ENCODE data around the gene SLC23A1. TPM values are rescaled to one million over a fixed set of nuclear protein-coding genes. Genes with fewer than 3 reads are reported as not detected.

Gene SLC23A1
- polyA plus RNA-seq, 4 donors, result 7.1 to 29.3 (median 12.4) TPM

DNA sequence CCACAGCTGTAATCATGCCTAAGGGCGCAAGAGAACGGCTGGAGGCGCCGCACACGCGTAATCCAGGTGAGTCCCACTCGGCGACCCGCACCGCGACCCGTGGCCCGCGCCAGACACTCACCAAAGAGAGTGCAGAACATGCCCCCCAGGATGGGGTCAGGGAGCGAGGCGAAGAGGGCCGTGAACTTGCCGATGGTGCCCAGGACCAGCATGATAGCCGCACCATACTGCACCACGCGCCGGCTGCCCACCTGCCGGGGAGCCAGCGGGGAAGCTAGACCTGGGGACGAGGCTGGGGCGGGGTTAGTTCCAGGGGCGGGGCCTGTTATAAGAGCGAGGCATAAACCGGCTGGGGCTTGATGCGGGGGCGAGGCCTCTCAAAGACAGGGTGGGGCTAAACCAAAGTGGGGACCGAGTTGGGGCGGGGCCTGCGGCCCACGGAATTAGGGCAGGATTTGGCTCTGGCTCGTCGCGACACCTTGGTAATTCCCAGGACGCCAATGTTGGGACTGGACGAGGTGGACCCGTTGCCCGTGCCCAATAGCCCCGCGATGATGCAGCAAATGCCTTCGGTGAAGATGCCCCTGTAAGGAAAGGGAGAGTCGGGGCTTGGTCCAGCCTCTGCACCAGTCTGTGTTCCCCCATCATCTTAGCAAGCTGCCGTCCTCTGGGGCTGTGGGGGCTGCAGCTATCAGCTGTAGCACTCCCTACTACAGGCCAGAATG lies 4.8 kb downstream of the SLC23A1 start:
- WGBS, 3 donors, result 74 to 84% (median 82%) methylated on average over 42 to 47 of the region's 47 CpGs
- Histone ChIP-seq H3K36me3 (ENCODE audit: control insufficient read depth in 3 of 3, insufficient read depth in 2 of 3, low read depth in 1 of 3, low read length in 3 of 3) (peaks cover 0 to 55% (median 0%) of the 10 kb centered on the region in 3 donors), H3K4me3 (ENCODE audit: low read depth in 1 of 3, low read length in 3 of 3) (no peak overlapping the region), H3K27me3 (ENCODE audit: control insufficient read depth in 3 of 3, insufficient read depth in 3 of 3, low read length in 3 of 3) (no peaks in the 10 kb centered on the region), H3K4me1 (ENCODE audit: control insufficient read depth in 3 of 3, insufficient read depth in 2 of 3, low read depth in 1 of 3, low read length in 2 of 3) (peaks cover 5 to 44% (median 6%) of the 10 kb centered on the region in 3 donors), H3K27ac (ENCODE audit: low read depth in 1 of 3, low read length in 2 of 3) (peak overlapping the region in 1 of 3 donors; percentile 2), H3K9me3 (ENCODE audit: control insufficient read depth in 2 of 2, insufficient read depth in 1 of 2, low read depth in 1 of 2, low read length in 1 of 2) (no peaks in the 10 kb centered on the region)
- DNase-seq (no peak), FAIRE-seq (no peak)

DNA sequence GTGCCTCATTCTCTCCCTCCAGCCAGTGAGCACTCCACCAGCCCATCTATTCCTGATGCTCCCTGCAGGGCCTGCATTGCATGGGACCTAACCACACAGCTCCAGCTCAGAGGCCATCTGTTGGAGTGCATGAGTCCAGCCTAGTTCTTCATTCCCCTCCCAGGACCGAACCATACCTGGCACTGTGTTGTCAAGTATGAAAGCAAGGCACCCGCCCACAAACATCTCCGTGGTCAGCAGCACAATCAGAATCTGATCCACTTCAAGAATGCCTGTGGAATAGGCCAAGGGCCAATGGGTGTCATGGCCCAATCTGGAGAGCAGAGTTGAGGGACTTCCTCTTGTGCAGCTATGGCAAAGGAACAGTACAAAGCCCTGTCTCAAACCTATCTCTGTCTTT lies 5.9 kb downstream of the SLC23A1 start:
- H3K27ac ChIP-seq (ENCODE audit: low read depth in 1 of 3, low read length in 2 of 3), result no peak overlapping the region
- H3K4me3 ChIP-seq (ENCODE audit: low read depth in 1 of 3, low read length in 3 of 3), result no peak overlapping the region
- 81 to 92% (median 86%) methylated on average over 3 of the region's 3 CpGs for WGBS, 3 donors
- H3K4me1 ChIP-seq (ENCODE audit: control insufficient read depth in 3 of 3, insufficient read depth in 2 of 3, low read depth in 1 of 3, low read length in 2 of 3), result peaks cover 0 to 38% (median 6%) of the 10 kb centered on the region in 3 donors
- DNase-seq (no peak), FAIRE-seq (no peak)
- H3K27me3 ChIP-seq (ENCODE audit: control insufficient read depth in 3 of 3, insufficient read depth in 3 of 3, low read length in 3 of 3), result no peaks in the 10 kb centered on the region
- peaks cover 0 to 57% (median under 1%) of the 10 kb centered on the region in 3 donors for H3K36me3 ChIP-seq (ENCODE audit: control insufficient read depth in 3 of 3, insufficient read depth in 2 of 3, low read depth in 1 of 3, low read length in 3 of 3)
- H3K9me3 ChIP-seq (ENCODE audit: control insufficient read depth in 2 of 2, insufficient read depth in 1 of 2, low read depth in 1 of 2, low read length in 1 of 2), result no peaks in the 10 kb centered on the region

DNA sequence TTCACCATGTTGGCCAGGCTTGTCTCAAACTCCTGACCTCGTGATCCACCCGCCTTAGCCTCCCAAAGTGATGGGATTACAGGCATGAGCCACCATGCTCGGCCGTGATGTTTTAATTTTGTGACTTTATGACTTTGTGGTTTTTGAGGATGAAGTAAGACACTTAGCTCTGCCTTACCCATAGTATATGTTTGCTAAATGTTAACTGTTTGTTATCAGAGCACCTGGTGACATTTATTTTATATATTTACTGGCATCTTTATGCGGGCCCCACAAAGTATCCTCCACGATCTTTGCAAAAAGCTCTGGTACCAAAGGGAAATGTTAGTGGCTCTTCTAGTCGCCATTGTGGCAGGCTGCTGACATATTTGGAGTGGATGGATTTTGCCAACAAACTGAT lies 6.7 kb downstream of the SLC23A1 start:
- FAIRE-seq, result no peak
- H3K4me3 ChIP-seq (ENCODE audit: low read depth in 1 of 3, low read length in 3 of 3), result no peak overlapping the region
- H3K36me3 ChIP-seq (ENCODE audit: control insufficient read depth in 3 of 3, insufficient read depth in 2 of 3, low read depth in 1 of 3, low read length in 3 of 3), result peaks cover 4 to 63% (median 5%) of the 10 kb centered on the region in 3 donors
- no peak overlapping the region for H3K27ac ChIP-seq (ENCODE audit: low read depth in 1 of 3, low read length in 2 of 3)
- H3K9me3 ChIP-seq (ENCODE audit: control insufficient read depth in 2 of 2, insufficient read depth in 1 of 2, low read depth in 1 of 2, low read length in 1 of 2), result no peaks in the 10 kb centered on the region
- no peak for DNase-seq
- H3K4me1 ChIP-seq (ENCODE audit: control insufficient read depth in 3 of 3, insufficient read depth in 2 of 3, low read depth in 1 of 3, low read length in 2 of 3), result peaks cover 0 to 30% (median 4%) of the 10 kb centered on the region in 3 donors
- 93 to 97% (median 94%) methylated on average over 7 of the region's 7 CpGs for WGBS, 3 donors
- H3K27me3 ChIP-seq (ENCODE audit: control insufficient read depth in 3 of 3, insufficient read depth in 3 of 3, low read length in 3 of 3), result no peaks in the 10 kb centered on the region

DNA sequence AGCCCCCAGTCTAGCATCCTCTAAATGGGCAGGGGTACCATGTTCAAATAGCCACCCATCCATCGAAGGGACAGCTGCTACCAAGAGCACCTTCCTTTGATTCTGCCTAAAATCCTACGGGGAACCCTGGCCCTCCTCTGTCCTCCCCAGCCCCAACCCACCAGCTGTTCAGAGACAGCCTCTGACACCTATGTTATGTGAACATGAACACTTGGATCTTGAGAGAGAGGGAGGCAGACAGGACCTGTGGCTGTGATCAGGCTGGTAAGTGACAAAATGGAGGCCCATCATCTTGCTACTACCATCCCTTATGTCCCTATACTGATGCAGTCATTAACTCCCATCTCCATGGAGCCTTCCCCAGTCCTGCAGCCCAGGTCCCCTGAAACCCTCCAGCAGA lies 8.2 kb downstream of the SLC23A1 start:
- DNase-seq (no peak), FAIRE-seq (no peak)
- peaks cover 0 to 19% (median 2%) of the 10 kb centered on the region in 3 donors for H3K4me1 ChIP-seq (ENCODE audit: control insufficient read depth in 3 of 3, insufficient read depth in 2 of 3, low read depth in 1 of 3, low read length in 2 of 3)
- 95 to 98% (median 95%) methylated on average over 2 of the region's 2 CpGs for WGBS, 3 donors
- H3K4me3 ChIP-seq (ENCODE audit: low read depth in 1 of 3, low read length in 3 of 3), result no peak overlapping the region
- peaks cover 5 to 65% (median 6%) of the 10 kb centered on the region in 3 donors for H3K36me3 ChIP-seq (ENCODE audit: control insufficient read depth in 3 of 3, insufficient read depth in 2 of 3, low read depth in 1 of 3, low read length in 3 of 3)
- H3K9me3 ChIP-seq (ENCODE audit: control insufficient read depth in 2 of 2, insufficient read depth in 1 of 2, low read depth in 1 of 2, low read length in 1 of 2), result no peaks in the 10 kb centered on the region
- no peaks in the 10 kb centered on the region for H3K27me3 ChIP-seq (ENCODE audit: control insufficient read depth in 3 of 3, insufficient read depth in 3 of 3, low read length in 3 of 3)
- H3K27ac ChIP-seq (ENCODE audit: low read depth in 1 of 3, low read length in 2 of 3), result no peak overlapping the region

DNA sequence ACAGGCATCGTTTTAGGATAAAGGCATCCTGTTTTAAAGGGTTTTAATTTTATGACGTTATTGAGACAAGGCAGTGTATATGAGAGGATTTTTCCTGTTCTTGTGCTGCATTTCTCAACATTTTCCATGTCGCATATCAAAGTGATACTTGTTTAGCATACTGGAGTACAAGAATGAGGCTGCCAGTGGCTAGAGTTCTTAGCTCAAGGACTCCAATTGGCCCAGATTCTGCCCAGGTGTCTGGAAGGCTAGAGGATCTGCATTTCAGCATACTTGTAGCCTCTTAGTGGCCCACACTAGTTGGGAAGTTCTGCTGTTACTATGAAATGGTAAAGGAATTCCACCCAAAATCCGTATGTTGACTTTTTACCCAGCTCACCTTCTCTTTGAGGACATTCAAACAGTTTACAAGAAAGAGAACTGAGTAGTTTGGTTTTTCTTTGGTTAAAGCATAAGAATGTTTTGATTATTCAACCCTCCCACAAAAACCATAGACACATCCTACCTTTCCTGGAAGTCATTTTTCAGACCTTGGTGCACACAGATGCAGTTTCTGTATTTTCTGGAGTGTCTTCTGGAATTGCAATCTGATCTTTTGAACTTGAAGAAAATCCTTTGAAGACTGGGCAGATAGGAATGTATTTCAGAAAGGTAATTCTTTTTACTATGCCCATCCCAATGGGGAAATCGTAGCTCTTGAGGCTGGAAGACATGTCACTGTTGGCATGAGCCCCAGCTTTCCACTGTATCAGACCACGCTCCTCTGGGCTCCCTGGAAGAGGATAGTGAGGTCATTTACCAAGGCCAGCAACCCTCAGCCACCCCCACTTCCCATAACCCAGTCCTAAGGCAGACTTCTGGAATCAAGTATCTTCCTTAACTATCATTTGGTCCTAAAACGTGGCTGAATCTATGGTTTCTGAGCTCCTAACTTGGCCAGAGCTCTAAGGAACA lies 11.3 kb downstream of the SLC23A1 start:
- no peaks in the 10 kb centered on the region for H3K27me3 ChIP-seq (ENCODE audit: control insufficient read depth in 3 of 3, insufficient read depth in 3 of 3, low read length in 3 of 3)
- H3K36me3 ChIP-seq (ENCODE audit: control insufficient read depth in 3 of 3, insufficient read depth in 2 of 3, low read depth in 1 of 3, low read length in 3 of 3), result peaks cover 5 to 46% (median 11%) of the 10 kb centered on the region in 3 donors
- no peaks in the 10 kb centered on the region for H3K9me3 ChIP-seq (ENCODE audit: control insufficient read depth in 2 of 2, insufficient read depth in 1 of 2, low read depth in 1 of 2, low read length in 1 of 2)
- H3K4me1 ChIP-seq (ENCODE audit: control insufficient read depth in 3 of 3, insufficient read depth in 2 of 3, low read depth in 1 of 3, low read length in 2 of 3), result peaks cover 0 to 6% (median 0%) of the 10 kb centered on the region in 3 donors
- no peak overlapping the region for H3K27ac ChIP-seq (ENCODE audit: low read depth in 1 of 3, low read length in 2 of 3)
- WGBS, 3 donors, result 78 to 86% (median 81%) methylated on average over 7 of the region's 7 CpGs
- H3K4me3 ChIP-seq (ENCODE audit: low read depth in 1 of 3, low read length in 3 of 3), result no peak overlapping the region
- no peak for FAIRE-seq
- DNase-seq, result no peak

DNA sequence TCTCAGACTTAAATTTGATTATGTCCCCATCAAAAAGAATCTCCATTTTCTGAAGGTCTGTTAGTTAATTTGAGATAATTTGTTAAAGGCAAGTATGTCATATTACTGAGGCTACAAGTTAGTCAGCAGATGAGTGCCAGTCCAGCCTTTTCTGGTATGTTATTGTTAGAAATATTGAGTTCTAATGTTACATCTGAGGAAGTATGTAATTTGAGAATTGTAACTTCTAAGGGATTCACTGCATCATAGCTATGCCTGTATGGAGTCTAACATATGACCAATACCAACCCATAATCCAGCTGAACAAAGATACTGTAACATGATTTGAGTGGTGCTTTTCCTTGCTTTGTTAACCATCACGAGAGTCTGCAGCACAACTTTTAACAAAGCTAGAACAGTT lies 13.9 kb downstream of the SLC23A1 start:
- Histone ChIP-seq H3K4me1 (ENCODE audit: control insufficient read depth in 3 of 3, insufficient read depth in 2 of 3, low read depth in 1 of 3, low read length in 2 of 3) (peaks cover 0 to 6% (median 0%) of the 10 kb centered on the region in 3 donors), H3K27me3 (ENCODE audit: control insufficient read depth in 3 of 3, insufficient read depth in 3 of 3, low read length in 3 of 3) (no peaks in the 10 kb centered on the region), H3K27ac (ENCODE audit: low read depth in 1 of 3, low read length in 2 of 3) (no peak overlapping the region), H3K4me3 (ENCODE audit: low read depth in 1 of 3, low read length in 3 of 3) (no peak overlapping the region), H3K36me3 (ENCODE audit: control insufficient read depth in 3 of 3, insufficient read depth in 2 of 3, low read depth in 1 of 3, low read length in 3 of 3) (peaks cover 8 to 54% (median 23%) of the 10 kb centered on the region in 3 donors), H3K9me3 (ENCODE audit: control insufficient read depth in 2 of 2, insufficient read depth in 1 of 2, low read depth in 1 of 2, low read length in 1 of 2) (no peaks in the 10 kb centered on the region)
- DNase-seq (no peak), FAIRE-seq (no peak)
- 89 to 95% (median 94%) methylated on average over 1 of the region's 1 CpG for whole genome bisulfite sequencing, 3 donors

DNA sequence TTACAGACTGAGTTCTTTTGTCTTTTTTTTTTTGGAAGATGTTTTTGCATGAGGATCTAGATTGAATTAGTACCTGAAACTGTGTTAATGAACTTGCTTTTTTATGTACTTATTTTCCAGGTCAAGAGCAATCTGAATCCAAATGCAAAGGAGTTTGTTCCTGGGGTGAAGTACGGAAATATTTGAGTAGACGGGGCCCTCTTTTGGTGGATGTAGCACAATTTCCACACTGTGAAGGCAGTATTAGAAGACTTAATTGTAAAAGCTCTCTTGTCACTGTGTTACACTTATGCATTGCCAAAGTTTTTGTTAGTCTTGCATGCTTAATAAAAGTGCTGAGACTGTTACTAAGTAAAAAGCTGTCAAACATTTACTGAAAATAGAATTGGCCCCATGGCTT lies 14.5 kb downstream of the SLC23A1 start:
- FAIRE-seq (no peak), DNase-seq (no peak)
- Histone ChIP-seq H3K27ac (ENCODE audit: low read depth in 1 of 3, low read length in 2 of 3) (no peak overlapping the region), H3K36me3 (ENCODE audit: control insufficient read depth in 3 of 3, insufficient read depth in 2 of 3, low read depth in 1 of 3, low read length in 3 of 3) (peaks cover 8 to 49% (median 23%) of the 10 kb centered on the region in 3 donors), H3K4me3 (ENCODE audit: low read depth in 1 of 3, low read length in 3 of 3) (no peak overlapping the region), H3K27me3 (ENCODE audit: control insufficient read depth in 3 of 3, insufficient read depth in 3 of 3, low read length in 3 of 3) (no peaks in the 10 kb centered on the region), H3K4me1 (ENCODE audit: control insufficient read depth in 3 of 3, insufficient read depth in 2 of 3, low read depth in 1 of 3, low read length in 2 of 3) (peaks cover 0 to 4% (median 0%) of the 10 kb centered on the region in 3 donors), H3K9me3 (ENCODE audit: control insufficient read depth in 2 of 2, insufficient read depth in 1 of 2, low read depth in 1 of 2, low read length in 1 of 2) (no peaks in the 10 kb centered on the region)
- WGBS, 3 donors, result 69 to 82% (median 78%) methylated on average over 2 of the region's 2 CpGs

DNA sequence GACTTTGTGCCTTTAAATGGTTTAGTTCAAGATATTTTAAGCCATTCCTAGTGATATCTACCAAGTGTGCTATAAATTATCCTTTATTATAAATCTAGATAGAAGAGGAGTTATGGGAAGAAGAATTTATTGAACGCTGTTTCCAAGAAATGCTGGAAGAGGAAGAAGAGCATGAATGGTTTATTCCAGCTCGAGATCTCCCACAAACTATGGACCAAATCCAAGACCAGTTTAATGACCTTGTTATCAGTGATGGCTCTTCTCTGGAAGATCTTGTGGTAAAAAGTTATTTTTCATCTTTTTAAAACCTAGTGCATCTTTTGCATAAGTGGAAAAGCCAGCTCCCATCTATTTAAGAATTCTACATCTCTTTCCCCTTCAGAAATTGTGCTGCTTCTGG lies 18.6 kb downstream of the SLC23A1 start:
- peaks cover 5 to 49% (median 17%) of the 10 kb centered on the region in 3 donors for H3K36me3 ChIP-seq (ENCODE audit: control insufficient read depth in 3 of 3, insufficient read depth in 2 of 3, low read depth in 1 of 3, low read length in 3 of 3)
- H3K27ac ChIP-seq (ENCODE audit: low read depth in 1 of 3, low read length in 2 of 3), result no peak overlapping the region
- DNase-seq (no peak), FAIRE-seq (no peak)
- 73 to 85% (median 77%) methylated on average over 2 of the region's 2 CpGs for WGBS, 3 donors
- H3K4me3 ChIP-seq (ENCODE audit: low read depth in 1 of 3, low read length in 3 of 3), result no peak overlapping the region
- no peaks in the 10 kb centered on the region for H3K27me3 ChIP-seq (ENCODE audit: control insufficient read depth in 3 of 3, insufficient read depth in 3 of 3, low read length in 3 of 3)
- H3K4me1 ChIP-seq (ENCODE audit: control insufficient read depth in 3 of 3, insufficient read depth in 2 of 3, low read depth in 1 of 3, low read length in 2 of 3), result no peaks in the 10 kb centered on the region
- H3K9me3 ChIP-seq (ENCODE audit: control insufficient read depth in 2 of 2, insufficient read depth in 1 of 2, low read depth in 1 of 2, low read length in 1 of 2), result no peaks in the 10 kb centered on the region
